Activated effector memory CD4-positive, alpha-beta T cell treated with anti-CD3 and anti-CD28 coated beads, Interleukin-2, amount 50 U/mL, for 16 hours (primary cell): ENCODE results near the gene LCE5A.
"Not testable (repeated sequence)": the region's sequence is repeated elsewhere in the genome, so short reads cannot be mapped to it uniquely, and the experiment has no call there.

ENCODE experiments used
- DNase-seq: peaks from one replicate; pipeline ENCODE4 v3.0.0-alpha.2; 2020

Gene LCE5A

GRCh38 chr1:152517237-152517811, 6.7 kb downstream of the LCE5A start:
- no peak for DNase-seq

- no peak for DNase-seq
Measured at GRCh38 chr1:152519851-152520250, 9.2 kb downstream of the LCE5A start.

- no peak for DNase-seq
Measured at GRCh38 chr1:152520561-152521090, 10.0 kb downstream of the LCE5A start.

- DNase-seq = no peak
Measured at GRCh38 chr1:152525080-152525641, 14.6 kb downstream of the LCE5A start.

- no peak for DNase-seq
Measured at GRCh38 chr1:152533327-152533938, 22.8 kb downstream of the LCE5A start.

- no peak for DNase-seq
Measured at GRCh38 chr1:152535774-152536173, 25.2 kb downstream of the LCE5A start.

- DNase-seq = no peak
Measured at GRCh38 chr1:152537496-152537895, 26.9 kb downstream of the LCE5A start.

GRCh38 chr1:152539901-152540300, 29.3 kb downstream of the LCE5A start:
- DNase-seq = no peak

GRCh38 chr1:152543820-152544219, 33.2 kb downstream of the LCE5A start:
- no peak for DNase-seq

- no peak for DNase-seq
Measured at GRCh38 chr1:152546704-152547103, 36.1 kb downstream of the LCE5A start.

- not testable (repeated sequence) for DNase-seq
Measured at GRCh38 chr1:152548358-152548757, 37.8 kb downstream of the LCE5A start.
